22Rv1 (cell line): ENCODE results near the gene JPT2.

ENCODE experiments used
- H3K27ac ChIP-seq: fragments of 450-650 bp; 2 replicates; pipeline ENCODE4 v1.5.1; 2017
- CTCF ChIP-seq: fragments of 450-650 bp; IDR thresholded peaks from 2 replicates; pipeline ENCODE4 v1.5.1; 2017; ENCODE audit warnings: mild to moderate bottlenecking
- ZFX ChIP-seq: fragments of 450-650 bp; IDR thresholded peaks from 2 replicates; pipeline ENCODE4 v1.6.1; 2017; ENCODE audit warnings: antibody characterized with exemption, borderline replicate concordance

JPT2 gene

GRCh38 chr16:1674306-1674705 is 3.8 kb upstream of the JPT2 start:
- TF ChIP-seq CTCF (no peak), ZFX (no peak)
- no peak overlapping the region for H3K27ac ChIP-seq

GRCh38 chr16:1674751-1675664 is 3.1 kb upstream of the JPT2 start:
- no peak for TF ChIP-seq CTCF
- TF ChIP-seq ZFX, result no peak
- no peak overlapping the region for H3K27ac ChIP-seq

- peak overlapping the region; percentile 85; the same call in 1 of the 2 replicates for H3K27ac ChIP-seq
- TF ChIP-seq ZFX (no peak), CTCF (no peak)
These were observed 1.4 kb upstream of the JPT2 start for GRCh38 chr16:1676661-1677060.

- H3K27ac ChIP-seq, result peak overlapping the region; percentile 85
These were observed 740 bp upstream of the JPT2 start for GRCh38 chr16:1677339-1677738.

GRCh38 chr16:1678500-1679098 is 520 bp downstream of the JPT2 start:
- no peak for TF ChIP-seq ZFX
- TF ChIP-seq CTCF, result no peak
- peak overlapping the region; percentile 85 for H3K27ac ChIP-seq

More at GRCh38 chr16:1677339-1677738, 740 bp upstream of the JPT2 start:
- no peak for TF ChIP-seq CTCF
- TF ChIP-seq ZFX, result no peak

GRCh38 chr16:1680361-1680760 is 2.3 kb downstream of the JPT2 start:
- TF ChIP-seq ZFX, result no peak
- peak overlapping the region; percentile 85; the same call in 1 of the 2 replicates for H3K27ac ChIP-seq

- TF ChIP-seq CTCF (no peak), ZFX (no peak)
- H3K27ac ChIP-seq, result peak overlapping the region; percentile 6; the same call in 1 of the 2 replicates
These were observed 3.0 kb downstream of the JPT2 start for GRCh38 chr16:1681032-1681431.
